Karpas-422 (cell line): ENCODE measurements around the gene ZBTB8OS. TPM values are rescaled to one million over a fixed set of nuclear protein-coding genes. Genes with fewer than 3 reads are reported as not detected.
"Not testable (repeated sequence)": the region's sequence is repeated elsewhere in the genome, so short reads cannot be mapped to it uniquely, and the experiment has no call there.

Experiments
- DNase-seq: peaks from one replicate; pipeline ENCODE4 v3.0.0-alpha.2; 2015
- H2AFZ ChIP-seq: fragments of 200-600 bp; sonication (generic); 2 replicates; pipeline ENCODE4 v1.6.1; 2014; ENCODE audit warnings: antibody characterized with exemption, low read length, mixed read lengths
- H3K27ac ChIP-seq: fragments of 200-600 bp; sonication (generic); 2 replicates; pipeline ENCODE4 v1.5.1; 2014; ENCODE audit warnings: mild to moderate bottlenecking, low read length, moderate library complexity
- H3K27me3 ChIP-seq: fragments of 200-600 bp; sonication (generic); 2 replicates; pipeline ENCODE4 v1.6.1; 2014; ENCODE audit warnings: low read length, mixed read lengths
- H3K36me3 ChIP-seq: fragments of 200-600 bp; sonication (generic); 2 replicates; pipeline ENCODE4 v1.6.1; 2014; ENCODE audit warnings: low read length, mixed read lengths; ENCODE audit not compliant: insufficient read depth
- H3K4me1 ChIP-seq: fragments of 200-600 bp; sonication (generic); 2 replicates; pipeline ENCODE4 v1.6.1; 2014; ENCODE audit warnings: mild to moderate bottlenecking, low read length, mixed read lengths
- H3K4me2 ChIP-seq: fragments of 200-600 bp; sonication (generic); 2 replicates; pipeline ENCODE4 v1.6.1; 2014; ENCODE audit warnings: low read length, low read depth, mild to moderate bottlenecking; ENCODE audit not compliant: poor library complexity, severe bottlenecking
- H3K4me3 ChIP-seq: fragments of 200-600 bp; sonication (generic); 2 replicates; pipeline ENCODE4 v1.5.1; 2014; ENCODE audit warnings: mild to moderate bottlenecking, antibody characterized with exemption, low read length, mixed read lengths
- H3K79me2 ChIP-seq: fragments of 200-600 bp; sonication (generic); 2 replicates; pipeline ENCODE4 v1.6.1; 2014; ENCODE audit warnings: mild to moderate bottlenecking, low read length, mixed read lengths
- H3K9ac ChIP-seq: fragments of 200-600 bp; sonication (generic); 2 replicates; pipeline ENCODE4 v1.6.0; 2014; ENCODE audit warnings: low read length
- H3K9me2 ChIP-seq: fragments of 200-600 bp; sonication (generic), shearing (Covaris generic); replicated peaks from 2 replicates; pipeline ENCODE4 v1.6.0; 2014; ENCODE audit warnings: mild to moderate bottlenecking, low read length, moderate library complexity; ENCODE audit not compliant: insufficient read depth
- H3K9me3 ChIP-seq: fragments of 300-700, 200-600 bp; sonication (generic); 2 replicates; pipeline ENCODE4 v1.6.1; 2014; ENCODE audit warnings: low read length, mixed read lengths
- H4K20me1 ChIP-seq: fragments of 200-600 bp; sonication (generic); 2 replicates; pipeline ENCODE4 v1.6.1; 2014; ENCODE audit warnings: mild to moderate bottlenecking, antibody characterized with exemption, low read length, low read depth; ENCODE audit not compliant: insufficient read depth
- total RNA-seq: library from RNA; depleted of rRNA; stranded (reverse); fragments of >200 nt; shearing (Covaris generic); gene quantifications from 2 replicates; pipeline ENCODE4 v1.2.3, GENCODE V29; 2014; ENCODE audit warnings: low replicate concordance

ZBTB8OS gene
- total RNA-seq, 1 experiment from 2014 or later: 55.1 TPM

- H3K9ac ChIP-seq: no peak overlapping the region
- H3K27ac ChIP-seq: no peak overlapping the region
- H3K9me2 ChIP-seq: no peaks in the 10 kb centered on the region
- H3K9me3 ChIP-seq: no peaks in the 10 kb centered on the region
- no peak overlapping the region for H2AFZ ChIP-seq
- no peaks in the 10 kb centered on the region for H4K20me1 ChIP-seq
- no peaks in the 10 kb centered on the region for H3K27me3 ChIP-seq
- H3K4me1 ChIP-seq: no peaks in the 10 kb centered on the region
- no peak overlapping the region for H3K4me2 ChIP-seq
- H3K79me2 ChIP-seq: no peaks in the 10 kb centered on the region
- H3K4me3 ChIP-seq: no peak overlapping the region
- peaks cover 28% of the 10 kb centered on the region for H3K36me3 ChIP-seq
- no peak for DNase-seq
Observed at GRCh38 chr1:32683397-32683796, 33.0 kb upstream of the ZBTB8OS start.

- no peaks in the 10 kb centered on the region for H3K27me3 ChIP-seq
- no peak overlapping the region for H3K4me2 ChIP-seq
- H2AFZ ChIP-seq: no peak overlapping the region
- H3K4me1 ChIP-seq: no peaks in the 10 kb centered on the region
- no peaks in the 10 kb centered on the region for H3K9me3 ChIP-seq
- H3K79me2 ChIP-seq: no peaks in the 10 kb centered on the region
- no peak for DNase-seq
- no peaks in the 10 kb centered on the region for H4K20me1 ChIP-seq
- H3K36me3 ChIP-seq: peaks cover 40% of the 10 kb centered on the region
- no peak overlapping the region for H3K4me3 ChIP-seq
- H3K9me2 ChIP-seq: no peaks in the 10 kb centered on the region
- no peak overlapping the region for H3K27ac ChIP-seq
- H3K9ac ChIP-seq: no peak overlapping the region
Observed at GRCh38 chr1:32681999-32682398, 31.6 kb upstream of the ZBTB8OS start.

- Histone ChIP-seq H4K20me1 (no peaks in the 10 kb centered on the region), H3K9ac (no peak overlapping the region), H3K9me2 (no peaks in the 10 kb centered on the region), H3K4me3 (no peak overlapping the region), H3K36me3 (peaks cover 45% of the 10 kb centered on the region), H3K9me3 (no peaks in the 10 kb centered on the region), H3K27ac (no peak overlapping the region), H3K79me2 (no peaks in the 10 kb centered on the region), H3K4me1 (no peaks in the 10 kb centered on the region), H3K27me3 (no peaks in the 10 kb centered on the region), H3K4me2 (no peak overlapping the region), H2AFZ (no peak overlapping the region)
- DNase-seq: no peak
Observed at GRCh38 chr1:32681509-32681908, 31.2 kb upstream of the ZBTB8OS start.

GRCh38 chr1:32680642-32681041 is 30.3 kb upstream of the ZBTB8OS start:
- Histone ChIP-seq H3K27me3 (no peaks in the 10 kb centered on the region), H3K36me3 (peaks cover 50% of the 10 kb centered on the region), H3K79me2 (no peaks in the 10 kb centered on the region), H3K4me2 (no peak overlapping the region), H2AFZ (no peak overlapping the region), H3K9me3 (no peaks in the 10 kb centered on the region), H3K9ac (no peak overlapping the region), H3K27ac (no peak overlapping the region), H4K20me1 (no peaks in the 10 kb centered on the region), H3K9me2 (no peaks in the 10 kb centered on the region), H3K4me1 (no peaks in the 10 kb centered on the region), H3K4me3 (no peak overlapping the region)
- no peak for DNase-seq

- not testable (repeated sequence) for H2AFZ ChIP-seq, DNase-seq, H3K4me1 ChIP-seq, H3K27ac ChIP-seq, H3K79me2 ChIP-seq, H3K9me3 ChIP-seq, H4K20me1 ChIP-seq, H3K9me2 ChIP-seq, H3K4me2 ChIP-seq, H3K4me3 ChIP-seq, H3K9ac ChIP-seq, H3K27me3 ChIP-seq
- peaks cover 44% of the 10 kb centered on the region for H3K36me3 ChIP-seq
Observed at GRCh38 chr1:32679993-32680392, 29.6 kb upstream of the ZBTB8OS start.

GRCh38 chr1:32676945-32677344 is 26.6 kb upstream of the ZBTB8OS start:
- Histone ChIP-seq H3K4me1 (no peaks in the 10 kb centered on the region), H3K9ac (no peak overlapping the region), H3K4me3 (no peak overlapping the region), H4K20me1 (no peaks in the 10 kb centered on the region), H3K4me2 (no peak overlapping the region), H3K9me2 (no peaks in the 10 kb centered on the region), H3K27ac (no peak overlapping the region), H2AFZ (no peak overlapping the region), H3K9me3 (no peaks in the 10 kb centered on the region), H3K27me3 (no peaks in the 10 kb centered on the region), H3K36me3 (peaks cover 53% of the 10 kb centered on the region), H3K79me2 (no peaks in the 10 kb centered on the region)
- DNase-seq: no peak

GRCh38 chr1:32668716-32669115 is 18.4 kb upstream of the ZBTB8OS start:
- peaks cover 76% of the 10 kb centered on the region; the same call in 1 of the 2 replicates for H3K36me3 ChIP-seq
- not testable (repeated sequence) for H3K27me3 ChIP-seq, H4K20me1 ChIP-seq, DNase-seq, H3K9me3 ChIP-seq, H3K4me1 ChIP-seq, H3K4me2 ChIP-seq, H3K4me3 ChIP-seq, H3K9ac ChIP-seq, H2AFZ ChIP-seq, H3K27ac ChIP-seq, H3K9me2 ChIP-seq
- H3K79me2 ChIP-seq: peaks cover 32% of the 10 kb centered on the region

GRCh38 chr1:32666901-32667566 is 16.7 kb upstream of the ZBTB8OS start:
- peaks cover 42% of the 10 kb centered on the region for H3K79me2 ChIP-seq
- H4K20me1 ChIP-seq: 0 out of 2 replicates have a peak, but pooled peaks cover 10% of the 10 kb centered on the region
- H3K9me2 ChIP-seq: no peaks in the 10 kb centered on the region
- no peak overlapping the region for H2AFZ ChIP-seq
- no peaks in the 10 kb centered on the region; the same call in 1 of the 2 replicates for H3K4me1 ChIP-seq
- no peak overlapping the region for H3K27ac ChIP-seq
- DNase-seq: no peak
- H3K27me3 ChIP-seq: no peaks in the 10 kb centered on the region
- H3K9me3 ChIP-seq: no peaks in the 10 kb centered on the region
- no peak overlapping the region for H3K4me3 ChIP-seq
- no peak overlapping the region for H3K9ac ChIP-seq
- no peak overlapping the region for H3K4me2 ChIP-seq
- H3K36me3 ChIP-seq: peaks cover 69% of the 10 kb centered on the region
